ENCODE measurements around the gene FAM200C. TPM values are rescaled to one million over a fixed set of nuclear protein-coding genes. Genes with fewer than 3 reads are reported as not detected.

Gene FAM200C
- total and polyA plus RNA-seq, 8 donors = 0.79 to 3.7 (median 2.1) TPM

- FAIRE-seq (no peak), DNase-seq (no peak), ATAC-seq (no peak)
- Histone ChIP-seq H3K4me1 (peaks cover 0 to 5% (median 0%) of the 10 kb centered on the region in 3 donors), H3K27me3 (peaks cover 0 to 3% (median 0%) of the 10 kb centered on the region in 4 donors), H3K27ac (no peak overlapping the region), H3K9me3 (no peaks in the 10 kb centered on the region), H3K36me3 (no peaks in the 10 kb centered on the region), H3K4me3 (no peak overlapping the region)
- TF ChIP-seq CTCF (IDR thresholded peaks at IDR 0.05) = no peak
- intact Hi-C loops (cut with DNase I) = no loop called here
- WGBS, 2 donors = 85 to 91% methylated on average over 2 of the region's 2 CpGs
Measured at GRCh38 chr5:160366230-160366629, 33.6 kb downstream of the FAM200C start.

- Histone ChIP-seq H3K27me3 (peaks cover 0 to 3% (median 0%) of the 10 kb centered on the region in 4 donors), H3K4me1 (no peaks in the 10 kb centered on the region), H3K4me3 (no peak overlapping the region), H3K9me3 (no peaks in the 10 kb centered on the region), H3K27ac (no peak overlapping the region), H3K36me3 (no peaks in the 10 kb centered on the region)
- WGBS, 2 donors = 73 to 74% methylated on average over 13 of the region's 13 CpGs
- FAIRE-seq (no peak), ATAC-seq (no peak), DNase-seq (no peak)
- intact Hi-C loops (cut with DNase I) = no loop called here
- TF ChIP-seq CTCF (IDR thresholded peaks at IDR 0.05) = no peak
Measured at GRCh38 chr5:160363660-160364395, 36.0 kb downstream of the FAM200C start.

GRCh38 chr5:160363211-160363610 lies 36.6 kb downstream of the FAM200C start:
- no peak overlapping the region for H3K27ac ChIP-seq
- intact Hi-C loops (cut with DNase I) = no loop called here
- FAIRE-seq = no peak
- no peaks in the 10 kb centered on the region for H3K27me3 ChIP-seq
- ATAC-seq = no peak
- no peak for DNase-seq
- H3K4me1 ChIP-seq = no peaks in the 10 kb centered on the region
- TF ChIP-seq CTCF (IDR thresholded peaks at IDR 0.05) = no peak
- 76 to 79% methylated on average over 3 of the region's 3 CpGs for WGBS, 2 donors
- no peaks in the 10 kb centered on the region for H3K36me3 ChIP-seq
- no peaks in the 10 kb centered on the region for H3K9me3 ChIP-seq
- no peak overlapping the region for H3K4me3 ChIP-seq

GRCh38 chr5:160361624-160362228 lies 38.1 kb downstream of the FAM200C start:
- 76 to 77% methylated on average over 9 of the region's 9 CpGs for WGBS, 2 donors
- Histone ChIP-seq H3K4me1 (no peaks in the 10 kb centered on the region), H3K27me3 (no peaks in the 10 kb centered on the region), H3K9me3 (no peaks in the 10 kb centered on the region), H3K27ac (no peak overlapping the region), H3K36me3 (no peaks in the 10 kb centered on the region), H3K4me3 (no peak overlapping the region)
- DNase-seq = no peak
- no peak for ATAC-seq
- no peak for TF ChIP-seq CTCF (IDR thresholded peaks at IDR 0.05)
- intact Hi-C loops (cut with DNase I) = no loop called here
- no peak for FAIRE-seq

- intact Hi-C loops (cut with DNase I) = no loop called here
- no peak for TF ChIP-seq CTCF (IDR thresholded peaks at IDR 0.05)
- FAIRE-seq (no peak), DNase-seq (no peak), ATAC-seq (no peak)
- no peak overlapping the region for H3K27ac ChIP-seq
- no peaks in the 10 kb centered on the region for H3K9me3 ChIP-seq
- no peaks in the 10 kb centered on the region for H3K27me3 ChIP-seq
- 69 to 82% methylated on average over 3 of the region's 3 CpGs for WGBS, 2 donors
- no peaks in the 10 kb centered on the region for H3K4me1 ChIP-seq
- no peak overlapping the region for H3K4me3 ChIP-seq
- H3K36me3 ChIP-seq = no peaks in the 10 kb centered on the region
Measured at GRCh38 chr5:160360310-160360709, 39.5 kb downstream of the FAM200C start.
